Muscle of leg (tissue), 11 donors: ENCODE results near the gene CDC37L1. TPM values are rescaled to one million over a fixed set of nuclear protein-coding genes. Genes with fewer than 3 reads are reported as not detected.
"Not testable (repeated sequence)": the region's sequence is repeated elsewhere in the genome, so short reads cannot be mapped to it uniquely, and the experiment has no call there.

Experiments
- DNase-seq: peaks from one replicate; pipeline ENCODE4 v3.0.0; 2013
- H3K27ac ChIP-seq: one replicate; pipeline ENCODE4 v1.5.1; 2013; ENCODE audit warnings: mild to moderate bottlenecking, low read length, control low read depth
- H3K27me3 ChIP-seq: one replicate; pipeline ENCODE4 v1.6.1; 2013; ENCODE audit warnings: low read length; ENCODE audit not compliant: control insufficient read depth, insufficient read depth
- H3K36me3 ChIP-seq: one replicate; pipeline ENCODE4 v1.6.1; 2013; ENCODE audit warnings: low read length; ENCODE audit not compliant: control insufficient read depth, insufficient read depth
- H3K4me1 ChIP-seq: one replicate; pipeline ENCODE4 v1.6.1; 2013; ENCODE audit warnings: low read length; ENCODE audit not compliant: control insufficient read depth, insufficient read depth
- H3K4me3 ChIP-seq: one replicate; pipeline ENCODE4 v1.5.1; 2013; ENCODE audit warnings: low read length, control low read depth
- H3K9me3 ChIP-seq: replicated peaks from 2 replicates; pipeline ENCODE4 v1.6.1; 2013; ENCODE audit warnings: low read depth, low read length; ENCODE audit not compliant: control insufficient read depth
- WGBS: methylation state at CpG from one replicate; pipeline ENCODE4 v1.1.5; 2013; ENCODE audit warnings: missing lambda C conversion rate; ENCODE audit not compliant: insufficient coverage; 5-methylcytosine and 5-hydroxymethylcytosine counted together
- polyA plus RNA-seq, 8 donors: library from polyadenylated mRNA; unstranded; fragments of 120-200 nt; gene quantifications; one replicate each; pipeline versions ENCODE4 v1.2.1 to v1.2.3, GENCODE V29; 2013; ENCODE audit warnings: inconsistent platforms in 1 of 8, low replicate concordance in 1 of 8; ENCODE audit not compliant: insufficient read length in 8 of 8, insufficient read depth in 1 of 8
- total RNA-seq: library from RNA; stranded (reverse); fragments of 120-200 nt; gene quantifications from one replicate; pipeline ENCODE4 v1.2.4, GENCODE V29; 2013

Gene CDC37L1
- total and polyA plus RNA-seq, 9 donors = 18.3 to 26.7 (median 21.6) TPM

- H3K36me3 ChIP-seq = no peaks in the 10 kb centered on the region
- H3K4me1 ChIP-seq = no peaks in the 10 kb centered on the region
- DNase-seq = no peak
- no peak overlapping the region for H3K27ac ChIP-seq
- no CpG with 5 or more reads among the region's 3 CpGs for WGBS
- no peak overlapping the region for H3K4me3 ChIP-seq
- H3K27me3 ChIP-seq = no peaks in the 10 kb centered on the region
- no peaks in the 10 kb centered on the region for H3K9me3 ChIP-seq
These were observed 22.7 kb upstream of the CDC37L1 start for GRCh38 chr9:4656621-4657020.

DNA sequence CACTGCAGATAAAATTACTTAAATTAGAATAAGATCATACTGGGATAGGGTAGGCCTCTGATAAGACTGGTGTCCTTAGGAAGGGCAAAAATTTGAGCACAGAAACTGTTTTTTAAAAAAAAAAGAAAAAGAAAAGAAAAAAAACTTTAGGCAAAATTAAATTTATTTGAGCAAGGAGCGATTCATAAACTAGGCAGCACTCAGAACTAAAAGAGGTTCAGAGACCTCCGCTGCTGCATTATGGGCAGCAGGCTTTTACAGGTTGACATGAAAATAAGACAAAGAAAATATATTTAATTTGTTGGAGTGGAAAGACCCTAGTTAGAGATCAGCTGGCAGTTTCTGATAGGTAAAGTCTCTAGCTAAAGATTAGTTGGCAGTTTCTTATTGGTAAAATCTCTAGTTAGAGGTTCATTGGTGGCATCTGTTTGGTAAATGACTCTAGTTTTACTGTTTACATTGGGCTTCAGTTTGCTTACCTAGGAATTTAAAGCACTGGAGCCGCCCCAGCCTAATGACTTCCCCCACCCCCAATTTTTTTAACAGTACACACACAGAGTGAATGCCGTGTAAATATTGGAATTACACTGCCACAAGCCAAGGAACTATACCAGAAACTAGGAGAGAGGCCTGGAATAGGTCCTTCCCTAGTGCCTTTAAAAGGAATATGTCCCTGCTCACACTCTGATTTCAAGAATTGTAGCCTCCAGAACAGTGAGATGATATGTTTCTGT is 21.8 kb upstream of the CDC37L1 start:
- no peak for DNase-seq
- H3K4me1 ChIP-seq = peaks cover under 1% of the 10 kb centered on the region
- H3K4me3 ChIP-seq = no peak overlapping the region
- no peaks in the 10 kb centered on the region for H3K36me3 ChIP-seq
- no peaks in the 10 kb centered on the region for H3K9me3 ChIP-seq
- 94% methylated on average over 2 of the region's 4 CpGs for WGBS
- no peaks in the 10 kb centered on the region for H3K27me3 ChIP-seq
- no peak overlapping the region for H3K27ac ChIP-seq

DNA sequence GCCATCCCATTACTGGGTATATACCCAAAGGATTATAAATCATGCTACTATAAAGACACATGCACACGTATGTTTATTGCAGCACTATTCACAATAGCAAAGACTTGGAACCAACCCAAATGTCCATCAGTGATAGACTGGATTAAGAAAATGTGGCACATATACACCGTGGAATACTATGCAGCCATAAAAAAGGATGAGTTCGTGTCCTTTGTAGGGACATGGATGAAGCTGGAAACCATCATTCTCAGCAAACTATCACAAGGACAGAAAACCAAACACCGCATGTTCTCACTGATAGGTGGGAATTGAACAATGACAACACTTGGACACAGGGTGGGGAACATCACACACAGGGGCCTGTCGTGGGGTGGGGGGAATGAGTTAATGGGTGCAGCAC is 18.7 kb upstream of the CDC37L1 start:
- DNase-seq, H3K4me1 ChIP-seq, H3K27ac ChIP-seq, H3K4me3 ChIP-seq, H3K27me3 ChIP-seq, H3K9me3 ChIP-seq, H3K36me3 ChIP-seq: not testable (repeated sequence)
- WGBS = no CpG with 5 or more reads among the region's 5 CpGs

DNA sequence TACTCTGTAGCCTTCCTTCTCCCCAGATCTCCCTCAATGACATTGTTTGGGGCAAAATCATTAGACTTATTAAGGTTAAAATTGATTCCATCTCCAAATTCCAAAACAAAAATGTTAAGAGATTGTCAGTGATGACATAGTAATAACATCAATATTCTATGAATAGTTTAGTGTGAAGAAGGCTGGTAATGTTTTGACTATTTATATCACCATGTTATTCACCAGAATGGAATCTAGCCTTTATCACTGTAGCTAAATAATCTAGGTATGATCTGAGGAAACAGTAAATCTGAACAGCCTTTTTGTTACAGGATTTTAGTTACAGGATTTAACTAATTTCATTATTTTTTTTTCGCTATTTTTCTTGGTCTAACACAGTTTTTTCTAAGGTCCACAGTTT is 18.2 kb upstream of the CDC37L1 start:
- Histone ChIP-seq H3K4me1 (peaks cover 10% of the 10 kb centered on the region), H3K36me3 (no peaks in the 10 kb centered on the region), H3K9me3 (no peaks in the 10 kb centered on the region), H3K27me3 (no peaks in the 10 kb centered on the region), H3K27ac (no peak overlapping the region), H3K4me3 (no peak overlapping the region)
- no peak for DNase-seq
- no CpG with 5 or more reads among the region's 1 CpG for WGBS

GRCh38 chr9:4661611-4662010 is 17.8 kb upstream of the CDC37L1 start:
- Histone ChIP-seq H3K9me3 (no peaks in the 10 kb centered on the region), H3K4me1 (peaks cover 11% of the 10 kb centered on the region), H3K27ac (no peak overlapping the region), H3K27me3 (no peaks in the 10 kb centered on the region), H3K36me3 (no peaks in the 10 kb centered on the region), H3K4me3 (peak overlapping the region; percentile 65)
- DNase-seq = no peak
- WGBS = 0% methylated on average over 2 of the region's 5 CpGs

DNA sequence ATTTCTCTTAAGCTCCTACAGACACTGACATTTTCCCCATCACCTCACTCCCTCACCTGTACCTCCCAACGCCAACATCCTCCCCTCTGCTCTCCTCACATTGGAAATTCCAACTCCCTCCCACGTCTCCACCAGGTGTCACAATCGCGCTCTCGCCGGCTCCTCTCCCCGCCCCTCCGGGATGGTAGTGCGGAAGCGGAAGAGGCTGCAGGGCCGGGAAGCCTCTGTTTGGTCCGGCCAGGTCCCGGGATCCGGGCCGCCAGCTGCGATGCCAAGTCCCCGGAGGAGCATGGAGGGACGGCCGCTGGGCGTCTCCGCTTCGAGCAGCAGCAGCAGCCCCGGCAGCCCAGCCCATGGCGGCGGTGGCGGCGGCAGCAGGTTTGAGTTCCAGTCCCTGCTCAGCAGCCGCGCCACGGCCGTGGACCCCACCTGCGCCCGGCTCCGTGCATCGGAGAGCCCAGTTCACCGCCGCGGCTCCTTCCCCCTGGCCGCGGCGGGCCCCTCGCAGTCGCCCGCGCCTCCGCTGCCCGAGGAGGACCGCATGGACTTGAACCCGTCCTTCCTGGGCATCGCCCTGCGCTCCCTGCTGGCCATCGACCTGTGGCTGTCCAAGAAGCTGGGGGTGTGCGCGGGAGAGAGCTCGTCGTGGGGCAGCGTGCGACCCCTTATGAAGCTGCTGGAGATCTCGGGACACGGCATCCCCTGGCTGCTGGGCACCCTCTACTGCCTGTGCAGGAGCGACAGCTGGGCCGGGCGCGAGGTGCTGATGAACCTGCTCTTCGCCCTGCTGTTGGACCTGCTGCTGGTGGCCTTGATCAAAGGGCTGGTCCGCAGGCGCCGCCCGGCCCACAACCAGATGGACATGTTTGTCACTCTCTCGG is 17.0 kb upstream of the CDC37L1 start, which contains the start of gene PLPP6:
Gene PLPP6, plus strand, starts transcription at position 187 of the 881 bp plus-strand sequence. Its CDS starts 82 bp downstream, at position 269.
- DNase-seq = peak; percentile 92
- no peak within 1 kb of the TSS for H3K27ac ChIP-seq
- no peaks in the 10 kb centered on the region for H3K36me3 ChIP-seq
- peaks cover 11% of the 10 kb centered on the region for H3K4me1 ChIP-seq
- 1% methylated on average over 70 of the region's 70 CpGs for WGBS
- peak within 1 kb of the TSS; percentile 65 for H3K4me3 ChIP-seq
- no peaks in the 10 kb centered on the region for H3K9me3 ChIP-seq
- no peaks in the 10 kb centered on the region for H3K27me3 ChIP-seq

DNA sequence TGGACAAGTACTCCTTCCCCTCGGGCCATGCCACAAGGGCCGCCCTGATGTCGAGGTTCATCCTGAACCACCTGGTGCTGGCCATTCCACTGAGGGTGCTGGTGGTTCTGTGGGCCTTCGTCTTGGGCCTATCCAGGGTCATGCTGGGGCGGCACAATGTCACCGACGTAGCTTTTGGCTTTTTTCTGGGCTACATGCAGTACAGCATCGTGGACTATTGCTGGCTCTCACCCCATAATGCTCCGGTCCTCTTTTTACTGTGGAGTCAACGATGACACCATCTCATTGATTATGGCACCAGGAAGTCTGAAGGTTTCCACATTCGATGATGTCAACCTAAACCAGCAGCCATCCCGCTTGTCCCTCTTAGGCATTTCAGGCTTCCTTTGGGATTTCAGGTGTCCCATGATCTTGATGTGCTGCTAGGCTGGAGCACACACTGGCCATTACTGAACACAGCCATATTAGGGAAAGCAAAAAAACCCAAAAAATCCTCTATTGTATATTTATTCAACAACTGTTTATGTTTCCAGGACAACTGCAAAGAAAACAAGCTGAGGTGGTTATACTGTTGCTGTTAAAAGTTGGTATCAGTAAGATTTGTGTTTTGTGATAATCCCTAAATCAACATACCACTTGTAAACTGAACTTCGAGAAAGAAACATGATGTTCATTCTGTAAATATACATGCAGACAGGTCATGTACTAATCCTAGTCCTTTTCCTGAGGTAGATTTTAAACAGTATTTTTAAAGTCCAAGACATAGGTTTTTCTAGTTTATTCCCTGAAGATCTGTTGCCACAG is 16.2 kb upstream of the CDC37L1 start:
- peaks cover 11% of the 10 kb centered on the region for H3K4me1 ChIP-seq

GRCh38 chr9:4663956-4664355 is 15.4 kb upstream of the CDC37L1 start:
- Histone ChIP-seq H3K4me1 (peaks cover 11% of the 10 kb centered on the region), H3K4me3 (no peak overlapping the region), H3K36me3 (no peaks in the 10 kb centered on the region), H3K27ac (no peak overlapping the region), H3K27me3 (peaks cover 4% of the 10 kb centered on the region), H3K9me3 (no peaks in the 10 kb centered on the region)
- WGBS = 60% methylated on average over 1 of the region's 3 CpGs
- DNase-seq = peak; percentile 37

More for the DNA sequence above, 16.2 kb upstream of the CDC37L1 start:
- H3K27me3 ChIP-seq = no peaks in the 10 kb centered on the region
- peak; percentile 18 for DNase-seq
- 57% methylated on average over 12 of the region's 13 CpGs for WGBS
- H3K27ac ChIP-seq = no peak overlapping the region
- H3K4me3 ChIP-seq = peak overlapping the region; percentile 65
- H3K36me3 ChIP-seq = no peaks in the 10 kb centered on the region
- no peaks in the 10 kb centered on the region for H3K9me3 ChIP-seq

- WGBS = 67% methylated on average over 1 of the region's 2 CpGs
- no peak overlapping the region for H3K4me3 ChIP-seq
- no peaks in the 10 kb centered on the region for H3K36me3 ChIP-seq
- H3K9me3 ChIP-seq = no peaks in the 10 kb centered on the region
- H3K4me1 ChIP-seq = peaks cover 11% of the 10 kb centered on the region
- H3K27me3 ChIP-seq = peaks cover 4% of the 10 kb centered on the region
- peak overlapping the region; percentile 31 for H3K27ac ChIP-seq
- DNase-seq = peak; percentile 61
These were observed 14.0 kb upstream of the CDC37L1 start for GRCh38 chr9:4665357-4665756.
